IPS-15b (cell line): ENCODE data around the gene IQCF2.
"Not testable (repeated sequence)": the region's sequence is repeated elsewhere in the genome, so short reads cannot be mapped to it uniquely, and the experiment has no call there.

Experiments used
- H3K27me3 ChIP-seq: one replicate; pipeline ENCODE4 v1.6.1; 2013; ENCODE audit warnings: low read length; ENCODE audit not compliant: control insufficient read depth, insufficient read depth
- H3K36me3 ChIP-seq: one replicate; pipeline ENCODE4 v1.6.1; 2013; ENCODE audit warnings: low read length; ENCODE audit not compliant: control insufficient read depth, insufficient read depth
- H3K4me1 ChIP-seq: one replicate; pipeline ENCODE4 v1.6.1; 2013; ENCODE audit warnings: mild to moderate bottlenecking, low read length; ENCODE audit not compliant: control insufficient read depth, insufficient read depth
- H3K4me3 ChIP-seq: one replicate; pipeline ENCODE4 v1.5.1; 2013; ENCODE audit warnings: low read depth, low read length
- H3K9ac ChIP-seq: one replicate; pipeline ENCODE4 v1.6.1; 2013; ENCODE audit warnings: low read depth, mild to moderate bottlenecking, low read length
- H3K9me3 ChIP-seq: one replicate; pipeline ENCODE4 v1.6.1; 2013; ENCODE audit warnings: mild to moderate bottlenecking, low read length; ENCODE audit not compliant: control insufficient read depth, insufficient read depth

Gene IQCF2

GRCh38 chr3:51845129-51845528 is 16.3 kb upstream of the IQCF2 start:
- H3K4me3 ChIP-seq = no peak overlapping the region
- no peaks in the 10 kb centered on the region for H3K36me3 ChIP-seq
- no peaks in the 10 kb centered on the region for H3K27me3 ChIP-seq
- H3K9me3 ChIP-seq = no peaks in the 10 kb centered on the region
- H3K9ac ChIP-seq = no peak overlapping the region
- H3K4me1 ChIP-seq = peaks cover 11% of the 10 kb centered on the region

GRCh38 chr3:51855411-51855810 is 6.0 kb upstream of the IQCF2 start:
- not testable (repeated sequence) for H3K9me3 ChIP-seq, H3K27me3 ChIP-seq, H3K4me3 ChIP-seq, H3K4me1 ChIP-seq, H3K9ac ChIP-seq, H3K36me3 ChIP-seq

GRCh38 chr3:51862886-51863285 is 1.5 kb downstream of the IQCF2 start:
- peaks cover 2% of the 10 kb centered on the region for H3K4me1 ChIP-seq
- no peaks in the 10 kb centered on the region for H3K36me3 ChIP-seq
- H3K27me3 ChIP-seq = no peaks in the 10 kb centered on the region
- H3K4me3 ChIP-seq = no peak overlapping the region
- no peaks in the 10 kb centered on the region for H3K9me3 ChIP-seq
- no peak overlapping the region for H3K9ac ChIP-seq

GRCh38 chr3:51868896-51869295 is 7.5 kb downstream of the IQCF2 start:
- not testable (repeated sequence) for H3K4me1 ChIP-seq

GRCh38 chr3:51869304-51869703 is 7.9 kb downstream of the IQCF2 start:
- H3K9me3 ChIP-seq = no peaks in the 10 kb centered on the region
- no peaks in the 10 kb centered on the region for H3K36me3 ChIP-seq
- no peak overlapping the region for H3K4me3 ChIP-seq
- H3K9ac ChIP-seq = no peak overlapping the region
- H3K27me3 ChIP-seq = no peaks in the 10 kb centered on the region
- peaks cover 5% of the 10 kb centered on the region for H3K4me1 ChIP-seq

More at GRCh38 chr3:51868896-51869295, 7.5 kb downstream of the IQCF2 start:
- H3K9ac ChIP-seq, H3K36me3 ChIP-seq, H3K27me3 ChIP-seq, H3K9me3 ChIP-seq, H3K4me3 ChIP-seq: not testable (repeated sequence)

GRCh38 chr3:51873253-51873766 is 11.9 kb downstream of the IQCF2 start:
- Histone ChIP-seq H3K36me3 (no peaks in the 10 kb centered on the region), H3K9ac (no peak overlapping the region), H3K9me3 (no peaks in the 10 kb centered on the region), H3K4me3 (no peak overlapping the region), H3K27me3 (no peaks in the 10 kb centered on the region), H3K4me1 (peaks cover 5% of the 10 kb centered on the region)

- no peak overlapping the region for H3K4me3 ChIP-seq
- H3K4me1 ChIP-seq = peaks cover 3% of the 10 kb centered on the region
- no peak overlapping the region for H3K9ac ChIP-seq
- no peaks in the 10 kb centered on the region for H3K36me3 ChIP-seq
- no peaks in the 10 kb centered on the region for H3K27me3 ChIP-seq
- H3K9me3 ChIP-seq = no peaks in the 10 kb centered on the region
Observed at GRCh38 chr3:51873876-51874275, 12.5 kb downstream of the IQCF2 start.

GRCh38 chr3:51874411-51874810 is 13.0 kb downstream of the IQCF2 start:
- Histone ChIP-seq H3K4me1 (peaks cover 1% of the 10 kb centered on the region), H3K36me3 (no peaks in the 10 kb centered on the region), H3K9me3 (no peaks in the 10 kb centered on the region), H3K9ac (no peak overlapping the region), H3K27me3 (no peaks in the 10 kb centered on the region), H3K4me3 (no peak overlapping the region)

- Histone ChIP-seq H3K4me3 (no peak overlapping the region), H3K9me3 (no peaks in the 10 kb centered on the region), H3K27me3 (no peaks in the 10 kb centered on the region), H3K4me1 (no peaks in the 10 kb centered on the region), H3K36me3 (no peaks in the 10 kb centered on the region), H3K9ac (no peak overlapping the region)
Observed at GRCh38 chr3:51874889-51875288, 13.5 kb downstream of the IQCF2 start.

GRCh38 chr3:51875501-51875900 is 14.1 kb downstream of the IQCF2 start, which contains the start of gene IQCF5:
Gene IQCF5, minus strand, starts transcription at chr3:51875601. Its CDS starts 70 bp downstream, at chr3:51875531.
- Histone ChIP-seq H3K4me3 (no peak within 1 kb of the TSS), H3K9ac (no peak within 1 kb of the TSS), H3K9me3 (no peaks in the 10 kb centered on the region), H3K36me3 (no peaks in the 10 kb centered on the region), H3K27me3 (no peaks in the 10 kb centered on the region), H3K4me1 (no peaks in the 10 kb centered on the region)

GRCh38 chr3:51876186-51876585 is 14.8 kb downstream of the IQCF2 start:
- no peaks in the 10 kb centered on the region for H3K27me3 ChIP-seq
- H3K36me3 ChIP-seq = no peaks in the 10 kb centered on the region
- no peak overlapping the region for H3K4me3 ChIP-seq

GRCh38 chr3:51879937-51880336 is 18.5 kb downstream of the IQCF2 start:
- H3K36me3 ChIP-seq = no peaks in the 10 kb centered on the region
- no peak overlapping the region for H3K4me3 ChIP-seq
- H3K27me3 ChIP-seq = no peaks in the 10 kb centered on the region
- H3K9ac ChIP-seq = no peak overlapping the region
- no peaks in the 10 kb centered on the region for H3K4me1 ChIP-seq
- no peaks in the 10 kb centered on the region for H3K9me3 ChIP-seq

More at GRCh38 chr3:51876186-51876585, 14.8 kb downstream of the IQCF2 start:
- Histone ChIP-seq H3K9ac (no peak overlapping the region), H3K4me1 (no peaks in the 10 kb centered on the region), H3K9me3 (no peaks in the 10 kb centered on the region)
